ENCODE data around the gene ZCCHC7.
"Not testable (repeated sequence)": the region's sequence is repeated elsewhere in the genome, so short reads cannot be mapped to it uniquely, and the experiment has no call there.

ZCCHC7 gene

GRCh38 chr9:37295796-37296195 is 175.4 kb downstream of the ZCCHC7 start:
- no peak for DNase-seq (ENCODE audit: low read depth)

DNA sequence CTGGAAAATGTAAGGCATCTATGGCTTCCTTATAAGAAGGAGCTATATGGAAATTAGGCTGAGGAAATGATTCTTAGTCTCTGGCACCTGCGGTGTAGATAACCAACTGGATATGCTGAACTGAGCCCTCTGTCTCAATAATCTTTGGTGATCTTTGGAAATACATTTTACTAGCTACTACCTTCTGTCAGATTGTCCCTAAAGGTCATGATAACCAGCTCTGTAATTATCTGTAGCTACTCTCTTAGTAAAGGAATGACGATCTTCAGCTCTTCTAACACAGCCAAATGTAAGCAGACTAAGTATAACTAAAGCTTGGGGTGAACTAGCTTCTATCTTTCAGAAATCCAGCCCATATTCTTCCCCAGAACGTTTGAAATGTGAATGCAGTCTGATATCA is 177.2 kb downstream of the ZCCHC7 start:
- DNase-seq (ENCODE audit: low read depth), result no peak

- no peak for DNase-seq (ENCODE audit: low read depth)
These were observed 180.2 kb downstream of the ZCCHC7 start for GRCh38 chr9:37300620-37301019.

DNA sequence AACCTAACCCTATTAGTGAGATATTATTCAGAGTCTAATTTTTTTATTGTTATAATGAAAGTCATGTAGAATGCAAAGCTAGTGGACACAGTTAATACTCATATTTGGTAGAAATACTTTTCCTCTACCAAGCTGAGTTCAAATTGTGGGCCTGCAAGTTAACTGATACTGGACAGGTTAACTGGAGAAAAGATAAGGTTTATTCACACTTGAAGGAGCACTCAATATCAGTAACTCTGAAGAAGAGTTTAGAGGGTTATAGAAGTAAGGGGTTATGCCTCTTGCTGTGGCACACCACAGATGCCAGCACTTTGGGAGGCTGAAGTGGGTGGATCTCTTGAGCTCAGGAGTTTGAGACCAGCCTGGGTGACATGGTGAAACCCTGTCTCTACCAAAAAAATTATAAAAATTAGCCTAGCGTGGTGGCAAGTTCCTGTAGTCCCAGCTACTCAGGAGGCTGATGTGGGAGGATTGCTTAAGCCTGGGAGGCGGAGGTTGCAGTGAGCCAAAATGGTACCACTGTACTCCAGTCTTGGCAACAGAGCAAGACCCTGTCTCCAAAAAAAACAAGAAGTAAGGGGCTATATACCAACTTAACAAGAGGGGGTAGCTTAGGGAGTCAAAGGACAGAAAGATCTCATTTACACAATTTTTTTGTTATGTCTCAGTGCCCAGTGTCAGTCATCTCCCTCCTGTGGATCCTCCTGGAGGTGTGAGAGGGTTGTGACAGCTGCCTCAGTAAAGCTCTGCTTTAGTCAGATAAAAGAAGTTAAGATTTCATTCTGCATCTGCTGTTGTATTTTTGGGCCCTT is 180.9 kb downstream of the ZCCHC7 start:
- no peak for DNase-seq (ENCODE audit: low read depth)

- no peak for DNase-seq (ENCODE audit: low read depth)
These were observed 181.4 kb downstream of the ZCCHC7 start for GRCh38 chr9:37301854-37302172.

- DNase-seq (ENCODE audit: low read depth), result no peak
These were observed 181.9 kb downstream of the ZCCHC7 start for GRCh38 chr9:37302277-37302676.

GRCh38 chr9:37303272-37303671 is 182.9 kb downstream of the ZCCHC7 start:
- not testable (repeated sequence) for DNase-seq (ENCODE audit: low read depth)

DNA sequence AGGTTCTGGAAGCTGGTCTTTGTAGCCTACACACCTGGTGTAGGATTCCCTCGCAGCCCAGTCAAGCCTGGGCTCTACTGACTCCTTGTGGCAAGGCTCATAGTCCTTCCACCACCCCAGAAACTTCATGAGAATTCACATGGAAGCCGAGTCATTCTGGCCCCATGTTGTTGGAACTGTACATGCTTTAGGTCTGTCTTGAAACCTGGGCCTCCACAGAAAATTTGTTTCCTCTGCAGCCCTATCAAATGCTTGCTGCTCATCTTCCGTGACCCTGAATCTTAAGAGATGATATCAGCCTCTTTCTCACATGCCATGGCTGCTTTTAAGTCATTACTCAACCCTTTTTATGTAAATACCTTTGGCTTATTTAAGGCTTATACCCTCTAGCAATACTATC is 188.8 kb downstream of the ZCCHC7 start:
- no peak for DNase-seq (ENCODE audit: low read depth)

DNA sequence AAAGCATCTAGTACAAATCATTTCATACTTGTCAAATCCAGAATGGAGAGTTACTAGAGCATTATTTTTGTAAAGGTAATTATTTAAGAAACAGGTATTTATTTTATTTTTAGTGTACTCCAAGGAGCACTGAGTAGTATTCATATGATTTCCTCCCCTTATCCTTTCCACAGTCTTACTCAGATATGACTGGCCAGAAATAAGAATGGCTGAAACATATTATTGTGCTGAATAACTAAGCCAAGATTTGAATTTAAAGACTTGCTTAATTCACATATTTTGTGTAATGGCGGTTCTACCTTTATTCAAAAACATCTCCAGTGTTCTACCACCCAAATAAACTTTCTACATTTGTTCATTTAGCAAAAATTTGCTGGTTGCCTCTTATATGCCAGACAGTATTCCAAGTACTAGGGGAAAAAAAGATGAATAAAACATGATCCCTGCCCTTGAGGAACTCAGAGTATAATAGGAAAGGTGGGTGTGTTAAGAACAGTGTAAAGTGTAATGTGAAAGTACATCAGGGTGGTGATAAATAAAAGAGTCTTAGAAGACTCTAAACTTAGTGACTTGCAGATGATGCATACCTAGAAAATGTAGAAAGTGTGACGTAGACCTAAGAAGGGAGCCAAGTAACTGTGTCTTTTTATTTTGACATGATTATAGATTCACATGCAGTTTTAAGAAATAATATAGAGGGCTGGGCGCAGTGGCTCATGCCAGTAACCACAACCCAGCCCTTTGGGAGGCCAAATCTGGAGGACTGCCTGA is 191.7 kb downstream of the ZCCHC7 start:
- DNase-seq (ENCODE audit: low read depth), result no peak

DNA sequence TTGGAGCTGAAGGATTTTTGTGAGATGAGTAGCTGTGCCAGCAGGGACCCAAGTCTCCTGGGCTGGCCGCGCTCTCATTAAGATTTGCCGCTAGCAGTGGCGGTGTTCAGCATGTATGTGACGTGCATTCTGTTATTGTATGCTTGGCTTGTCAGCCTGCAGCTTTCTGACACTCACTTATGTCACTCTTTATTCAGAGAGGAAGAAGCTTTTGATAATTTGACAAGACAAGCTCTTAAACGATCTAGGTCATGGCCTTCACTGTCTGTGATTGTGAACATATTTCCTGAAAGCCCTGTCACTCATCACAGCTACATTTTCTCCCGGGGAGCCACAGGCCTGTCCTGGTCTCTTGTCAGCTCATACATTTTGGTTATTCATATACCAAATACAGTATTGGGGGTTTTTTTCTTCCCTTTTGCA is 203.9 kb downstream of the ZCCHC7 start:
- DNase-seq (ENCODE audit: low read depth), result no peak

DNA sequence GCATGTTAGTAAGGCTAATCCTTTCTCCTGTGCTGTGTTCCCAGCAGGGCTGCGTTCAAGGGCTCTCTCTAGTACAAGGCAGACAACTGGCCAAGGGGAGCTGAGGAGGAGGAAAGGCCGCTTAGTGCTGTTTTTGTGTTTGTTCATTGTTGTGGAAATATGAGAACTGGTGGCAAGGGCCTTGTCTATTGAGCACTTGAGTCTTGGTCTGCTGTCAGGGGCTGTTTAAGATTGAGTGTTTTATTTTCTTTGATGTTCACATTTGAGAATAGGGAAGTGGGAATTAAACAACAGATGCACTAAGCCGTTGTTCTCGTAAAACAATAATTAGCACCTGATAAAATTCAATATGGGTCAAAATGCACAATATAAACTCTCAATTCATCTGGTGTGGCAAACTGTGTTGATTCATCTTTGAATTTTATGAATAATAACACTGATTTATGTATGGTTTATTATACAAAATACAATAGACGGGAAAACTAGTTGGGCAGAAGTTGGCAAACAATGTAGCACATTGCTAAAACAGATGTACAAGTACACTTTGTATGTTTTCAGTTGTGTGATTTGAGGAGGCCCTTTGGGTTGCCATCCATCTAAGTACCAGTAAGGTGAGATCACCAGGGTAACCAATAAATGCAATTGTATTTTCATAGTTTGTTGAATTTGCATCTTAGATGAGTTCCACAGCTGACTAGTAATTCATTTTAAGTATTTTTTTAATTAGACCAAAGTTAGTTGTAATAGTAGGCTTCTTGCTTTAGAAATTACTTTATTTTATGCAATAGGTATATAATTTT is 204.5 kb downstream of the ZCCHC7 start:
- DNase-seq (ENCODE audit: low read depth), result no peak

GRCh38 chr9:37325778-37326177 is 205.4 kb downstream of the ZCCHC7 start:
- DNase-seq (ENCODE audit: low read depth), result peak; percentile 62

- DNase-seq (ENCODE audit: low read depth), result no peak
These were observed 207.2 kb downstream of the ZCCHC7 start for GRCh38 chr9:37327553-37327952.

- DNase-seq (ENCODE audit: low read depth), result no peak
These were observed 208.3 kb downstream of the ZCCHC7 start for GRCh38 chr9:37328556-37329227.

- peak; percentile 40 for DNase-seq (ENCODE audit: low read depth)
These were observed 209.2 kb downstream of the ZCCHC7 start for GRCh38 chr9:37329576-37329975.

- no peak for DNase-seq (ENCODE audit: low read depth)
These were observed 211.5 kb downstream of the ZCCHC7 start for GRCh38 chr9:37331871-37332270.

DNA sequence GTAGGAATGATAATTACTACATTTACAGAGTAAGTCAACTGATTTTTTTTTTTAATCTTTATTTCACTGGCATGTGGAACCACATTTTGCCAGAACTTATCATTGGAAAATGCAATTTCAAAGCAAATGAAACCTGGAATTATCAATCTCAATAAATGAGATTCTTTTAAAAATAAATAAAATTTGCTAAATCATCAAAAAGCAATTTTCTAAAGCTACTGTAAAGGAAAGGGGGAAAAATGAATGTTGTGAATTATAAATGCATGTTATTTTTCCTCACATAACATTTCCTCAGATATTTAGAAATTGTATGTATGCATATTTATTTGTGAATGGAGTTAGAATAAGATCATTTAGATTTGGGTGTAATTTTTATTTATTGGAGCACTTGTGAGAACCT is 212.2 kb downstream of the ZCCHC7 start:
- no peak for DNase-seq (ENCODE audit: low read depth)

GRCh38 chr9:37333288-37333687 is 212.9 kb downstream of the ZCCHC7 start:
- DNase-seq (ENCODE audit: low read depth), result no peak

- DNase-seq (ENCODE audit: low read depth), result no peak
These were observed 214.9 kb downstream of the ZCCHC7 start for GRCh38 chr9:37335238-37335637.

GRCh38 chr9:37336150-37336549 is 215.8 kb downstream of the ZCCHC7 start:
- DNase-seq (ENCODE audit: low read depth), result no peak

DNA sequence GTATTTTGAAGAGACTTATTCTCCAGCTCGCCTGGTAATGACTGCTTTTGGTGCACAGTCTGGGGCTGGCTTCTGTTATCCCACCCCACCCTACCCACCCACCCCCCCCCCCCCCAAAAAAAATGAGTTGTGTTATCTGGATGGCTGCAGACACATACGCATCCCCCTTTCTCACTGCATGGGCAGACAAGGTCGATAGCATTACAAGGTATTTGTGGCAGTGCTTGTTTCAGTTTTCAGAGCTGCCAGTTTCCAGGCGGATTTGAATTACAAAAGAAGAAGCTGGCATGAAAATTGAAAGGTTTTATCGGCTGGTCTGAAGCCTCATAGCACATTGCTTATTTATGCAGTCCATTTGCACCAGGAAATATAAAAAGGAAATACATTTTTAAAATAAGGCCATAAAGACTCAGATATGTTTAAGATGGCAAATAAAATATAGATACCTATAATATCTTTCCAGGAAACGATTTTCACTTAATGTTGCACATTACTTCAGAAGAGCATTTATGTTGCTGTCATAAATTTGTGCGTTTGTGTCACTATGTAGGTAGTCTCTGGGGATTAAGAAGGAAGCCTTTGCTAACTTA is 217.0 kb downstream of the ZCCHC7 start:
- DNase-seq (ENCODE audit: low read depth), result no peak

GRCh38 chr9:37338218-37338617 is 217.8 kb downstream of the ZCCHC7 start:
- DNase-seq (ENCODE audit: low read depth), result no peak

Data from fibroblast of gingiva (primary cell).